IMR-90 (cell line): ENCODE data around the gene TAF4. TPM values are rescaled to one million over a fixed set of nuclear protein-coding genes. Genes with fewer than 3 reads are reported as not detected.

ENCODE experiments used
- ATAC-seq: fragments of 200-7000 bp; cut with Tn5 transposase; 2 replicates; pipeline ENCODE4 v1.9.1; 2020; ENCODE audit warnings: low read depth, mild to moderate bottlenecking, moderate library complexity
- BruUV-seq: library from RNA; stranded (reverse); fragments of 400-500 nt; replicated peaks from 2 replicates; lab custom pipeline; 2021; lab: Mats Ljungman, UMichigan
- CTCF ChIA-PET: fragments of 300-600 bp; formaldehyde crosslinking; extraction: SDS; loops from one replicate; lab custom pipeline; 2021; ENCODE audit warnings: antibody characterized with exemption; lab: Yijun Ruan, JAX
- POLR2A ChIA-PET: fragments of 300-600 bp; sonication (Branson Sonifier 250); formaldehyde crosslinking; loops from one replicate; lab custom pipeline; 2022; ENCODE audit warnings: antibody characterized with exemption; ENCODE audit not compliant: unreplicated experiment; lab: Charles Lee
- DNase-seq: peaks from one replicate; pipeline ENCODE4 v3.0.0; 2013
- H2AFZ ChIP-seq: replicated peaks from 2 replicates; pipeline ENCODE3; 2013; ENCODE audit warnings: low read length, mild to moderate bottlenecking; ENCODE audit not compliant: poor library complexity
- H2AK5ac ChIP-seq: 2 replicates; pipeline ENCODE4 v1.6.1; 2013; ENCODE audit warnings: low read depth, low read length, inconsistent platforms
- H2AK9ac ChIP-seq: replicated peaks from 2 replicates; pipeline ENCODE3; 2013; ENCODE audit warnings: mild to moderate bottlenecking, low read depth, low read length, moderate library complexity; ENCODE audit not compliant: poor library complexity
- H2BK120ac ChIP-seq: 2 replicates; pipeline ENCODE4 v1.6.1; 2013; ENCODE audit warnings: low read depth, low read length, inconsistent platforms
- H2BK15ac ChIP-seq: 3 replicates; pipeline ENCODE4 v1.6.1; 2013; ENCODE audit warnings: low read depth, low read length, inconsistent platforms
- H2BK20ac ChIP-seq: 2 replicates; pipeline ENCODE4 v1.6.1; 2013; ENCODE audit warnings: low read depth, mild to moderate bottlenecking, inconsistent platforms, low read length, moderate library complexity
- H2BK5ac ChIP-seq: 2 replicates; pipeline ENCODE4 v1.6.1; 2013; ENCODE audit warnings: mild to moderate bottlenecking, low read depth, low read length, inconsistent platforms; ENCODE audit not compliant: poor library complexity, severe bottlenecking
- H3K14ac ChIP-seq: replicated peaks from 2 replicates; pipeline ENCODE4 v1.6.1; 2013; ENCODE audit warnings: low read depth, low read length, inconsistent platforms
- H3K18ac ChIP-seq: 2 replicates; pipeline ENCODE4 v1.6.1; 2013; ENCODE audit warnings: low read depth, low read length, control low read depth
- H3K23ac ChIP-seq: 2 replicates; pipeline ENCODE4 v1.6.1; 2013; ENCODE audit warnings: low read depth, low read length, inconsistent platforms
- H3K27ac ChIP-seq: 2 replicates; pipeline ENCODE4 v1.5.1; 2013; ENCODE audit warnings: mild to moderate bottlenecking, control low read depth, low read length; ENCODE audit not compliant: insufficient read depth
- H3K27me3 ChIP-seq: 2 replicates; pipeline ENCODE4 v1.6.1; 2013; ENCODE audit warnings: low read length; ENCODE audit not compliant: control insufficient read depth, insufficient read depth
- H3K36me3 ChIP-seq: 2 replicates; pipeline ENCODE4 v1.6.1; 2013; ENCODE audit warnings: low read length, mixed read lengths; ENCODE audit not compliant: control insufficient read depth, insufficient read depth
- H3K4ac ChIP-seq: 2 replicates; pipeline ENCODE4 v1.6.1; 2013; ENCODE audit warnings: low read depth, low read length, inconsistent platforms
- H3K4me1 ChIP-seq: 2 replicates; pipeline ENCODE4 v1.6.1; 2013; ENCODE audit warnings: low read length, mixed read lengths; ENCODE audit not compliant: control insufficient read depth, insufficient read depth
- H3K4me2 ChIP-seq: 2 replicates; pipeline ENCODE4 v1.6.1; 2013; ENCODE audit warnings: low read depth, mild to moderate bottlenecking, control low read depth, low read length, moderate library complexity
- H3K4me3 ChIP-seq: 2 replicates; pipeline ENCODE4 v1.5.1; 2013; ENCODE audit warnings: low read depth, mild to moderate bottlenecking, control low read depth, low read length, moderate library complexity; ENCODE audit not compliant: insufficient read depth
- H3K56ac ChIP-seq: 2 replicates; pipeline ENCODE4 v1.6.1; 2013; ENCODE audit warnings: low read length, inconsistent platforms; ENCODE audit not compliant: insufficient read depth; ENCODE audit errors: extremely low read depth
- H3K79me1 ChIP-seq, 2 experiments: 2 replicates each; pipeline ENCODE4 v1.6.1; 2013; ENCODE audit warnings: low read length in 2 of 2, inconsistent platforms in 1 of 2, low read depth in 1 of 2
- H3K9ac ChIP-seq: 2 replicates; pipeline ENCODE4 v1.6.1; 2013; ENCODE audit warnings: low read depth, low read length, control low read depth
- H3K9me1 ChIP-seq: 2 replicates; pipeline ENCODE4 v1.6.1; 2013; ENCODE audit warnings: low read length, inconsistent platforms; ENCODE audit not compliant: insufficient read depth
- H3K9me3 ChIP-seq: 2 replicates; pipeline ENCODE4 v1.6.1; 2013; ENCODE audit warnings: low read length; ENCODE audit not compliant: control insufficient read depth, insufficient read depth
- H4K20me1 ChIP-seq: 2 replicates; pipeline ENCODE4 v1.6.1; 2013; ENCODE audit warnings: low read length, inconsistent platforms; ENCODE audit not compliant: insufficient read depth
- H4K5ac ChIP-seq: 2 replicates; pipeline ENCODE4 v1.6.1; 2013; ENCODE audit warnings: mild to moderate bottlenecking, low read depth, low read length, control low read depth
- H4K8ac ChIP-seq, 2 experiments: 2 replicates each; pipeline ENCODE4 v1.6.1; 2013; ENCODE audit warnings: low read depth in 2 of 2, low read length in 2 of 2, control low read depth in 1 of 2, inconsistent platforms in 1 of 2
- H4K91ac ChIP-seq: 2 replicates; pipeline ENCODE4 v1.6.1; 2013; ENCODE audit warnings: low read depth, low read length, inconsistent platforms; ENCODE audit not compliant: insufficient read depth
- BHLHE40 ChIP-seq: fragments of 150-350 bp; IDR thresholded peaks from 2 replicates; pipeline ENCODE4 v1.6.1; 2016; ENCODE audit warnings: mild to moderate bottlenecking, low read depth, low read length
- CEBPB ChIP-seq: IDR thresholded peaks from 2 replicates; pipeline ENCODE4 v1.6.1; 2012; ENCODE audit warnings: low read depth, low read length, improper control_type of control experiment
- CTCF ChIP-seq: conservative IDR thresholded peaks from 2 replicates; pipeline ENCODE4 v1.5.1; 2012; ENCODE audit warnings: mild to moderate bottlenecking, low read depth, low read length, improper control_type of control experiment
- ELK1 ChIP-seq: fragments of 150-350 bp; IDR thresholded peaks from 2 replicates; pipeline ENCODE4 v1.6.1; 2016; ENCODE audit warnings: low read depth, mild to moderate bottlenecking, low read length, moderate library complexity, borderline replicate concordance
- FOS ChIP-seq: fragments of 150-350 bp; IDR thresholded peaks from 2 replicates; pipeline ENCODE4 v1.6.1; 2016; ENCODE audit warnings: low read depth, low read length
- MAFK ChIP-seq: IDR thresholded peaks from 2 replicates; pipeline ENCODE4 v1.6.1; 2012; ENCODE audit warnings: low read depth, low read length, improper control_type of control experiment
- MAZ ChIP-seq: IDR thresholded peaks from 2 replicates; pipeline ENCODE4 v1.6.1; 2012; ENCODE audit warnings: low read depth, mild to moderate bottlenecking, low read length, improper control_type of control experiment, moderate library complexity, borderline replicate concordance
- MXI1 ChIP-seq: IDR thresholded peaks from 2 replicates; pipeline ENCODE4 v1.6.1; 2012; ENCODE audit warnings: low read depth, mild to moderate bottlenecking, low read length, moderate library complexity, borderline replicate concordance
- POLR2A ChIP-seq: IDR thresholded peaks from 2 replicates; pipeline ENCODE4 v1.6.1; 2012; ENCODE audit warnings: mild to moderate bottlenecking, low read depth, low read length
- RAD21 ChIP-seq: IDR thresholded peaks from 2 replicates; pipeline ENCODE4 v1.6.1; 2012; ENCODE audit warnings: low read length, improper control_type of control experiment
- RCOR1 ChIP-seq: IDR thresholded peaks from 2 replicates; pipeline ENCODE4 v1.6.1; 2012; ENCODE audit warnings: mild to moderate bottlenecking, low read length, improper control_type of control experiment; ENCODE audit not compliant: insufficient replicate concordance
- RFX5 ChIP-seq: IDR thresholded peaks from 2 replicates; pipeline ENCODE4 v1.8.0; 2012; ENCODE audit warnings: low read depth, mild to moderate bottlenecking, low read length, moderate library complexity
- SMC3 ChIP-seq: fragments of 150-350 bp; IDR thresholded peaks from 2 replicates; pipeline ENCODE4 v1.6.1; 2016; ENCODE audit warnings: low read depth, mild to moderate bottlenecking, antibody characterized with exemption, low read length, moderate library complexity
- WGBS, 2 experiments: methylation state at CpG; one replicate each; pipeline versions ENCODE4 v1.1.5 to v1.1.7; 2013; ENCODE audit warnings: missing lambda C conversion rate in 2 of 2; ENCODE audit not compliant: insufficient read length in 1 of 2; ENCODE audit errors: extremely low coverage in 2 of 2; 5-methylcytosine and 5-hydroxymethylcytosine counted together
- dilution Hi-C: fragments of 300-500 bp; cut with HindIII; formaldehyde crosslinking; loops from one replicate; pipeline ENCODE4 v1.14.3; 2018; ENCODE audit warnings: low sequenced_read_pairs; ENCODE audit not compliant: unreplicated experiment
- in situ Hi-C: fragments of 300-500 bp; cut with MboI; formaldehyde crosslinking; loops from 3 replicates; pipeline ENCODE4 v1.14.3; 2019; ENCODE audit warnings: low sequenced_read_pairs, inconsistent platforms, mixed read lengths
- intact Hi-C: fragments of 100-400 bp; cut with micrococcal nuclease; formaldehyde crosslinking; loops from 2 replicates; pipeline ENCODE4 v1.10.0; 2022
- polyA plus RNA-seq, 3 experiments: library from polyadenylated mRNA; depleted of rRNA; stranded (reverse); fragments of >200 nt; gene quantifications; 2 replicates each; pipeline ENCODE4 v1.2.3, GENCODE V29; 2012; ENCODE audit warnings: low replicate concordance in 1 of 3
- total RNA-seq: library from RNA; depleted of rRNA; stranded (reverse); fragments of >200 nt; gene quantifications from 2 replicates; pipeline ENCODE4 v1.2.3, GENCODE V29; 2012

The TAF4 gene
- total and polyA plus RNA-seq, 2 of the 4 experiments (the other 2 are of a cell fraction): 1.4 to 5.1 TPM

- TF ChIP-seq RCOR1: no peak
- TF ChIP-seq MAFK: no peak
Observed at GRCh38 chr20:62025832-62026563, 39.7 kb downstream of the TAF4 start (continued).

DNA sequence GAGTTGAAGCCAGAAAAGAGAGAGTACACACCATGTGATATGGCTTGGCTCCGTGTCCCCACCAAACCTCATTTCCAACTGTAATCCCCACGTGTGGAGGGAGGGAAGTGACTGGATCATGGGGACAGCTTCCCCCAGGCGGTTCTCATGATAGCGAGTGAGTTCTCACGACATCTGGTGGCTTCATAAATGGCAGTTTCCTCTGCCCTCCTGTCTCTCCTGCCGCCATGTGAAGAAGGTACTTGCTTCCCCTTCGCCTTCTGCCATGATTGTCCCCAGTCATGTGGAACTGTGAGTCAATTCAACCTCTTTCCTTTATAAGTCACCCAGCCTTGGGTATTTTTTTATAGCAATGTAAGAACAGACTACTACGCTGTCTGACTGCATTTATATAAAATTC lies 40.3 kb downstream of the TAF4 start:
- no peak overlapping the region for H3K9ac ChIP-seq
- no peak overlapping the region for H3K23ac ChIP-seq
- no peak overlapping the region for H2BK120ac ChIP-seq
- no peak overlapping the region for H4K5ac ChIP-seq
- no peak overlapping the region for H2AK9ac ChIP-seq
- H3K14ac ChIP-seq: no peak overlapping the region
- H3K9me3 ChIP-seq: no peaks in the 10 kb centered on the region
- no peak overlapping the region for H2BK15ac ChIP-seq
- H3K4me3 ChIP-seq: no peak overlapping the region
- no CpG with 5 or more reads among the region's 8 CpGs for WGBS, 2 experiments
- no peak overlapping the region for H2BK20ac ChIP-seq
- CTCF ChIA-PET: interaction anchor here (0.6 to 1.3 kb wide), 4 partner anchors 10 to 1189 kb away, joined by 3 to 5 read pairs (median 4); no protein-coding TSS in a partner anchor
- ATAC-seq: no peak
- H3K4me2 ChIP-seq: no peak overlapping the region
- H2AK5ac ChIP-seq: no peak overlapping the region
- BruUV-seq: no TSS peak
- H4K20me1 ChIP-seq: peaks cover 70% of the 10 kb centered on the region
- DNase-seq: no peak
- no peak overlapping the region for H2AFZ ChIP-seq
- H3K4me1 ChIP-seq: peaks cover 6% of the 10 kb centered on the region; the same call in 1 of the 2 replicates
- H3K9me1 ChIP-seq: peaks cover 9% of the 10 kb centered on the region; the same call in 1 of the 2 replicates
- H3K18ac ChIP-seq: no peak overlapping the region
- H3K79me1 ChIP-seq: peaks cover 45 to 73% of the 10 kb centered on the region in 2 experiments
- in situ Hi-C loops (no loop called here), intact Hi-C loops (loop anchor here (5.0 kb wide), 1 partner anchor 37 kb away; no protein-coding TSS in a partner anchor), dilution Hi-C loops (no loop called here)
- H3K4ac ChIP-seq: no peak overlapping the region
- no peak overlapping the region for H2BK5ac ChIP-seq
- H4K91ac ChIP-seq: no peak overlapping the region
- H3K36me3 ChIP-seq: no peaks in the 10 kb centered on the region
- no peak overlapping the region for H3K27ac ChIP-seq
- no peak overlapping the region for H4K8ac ChIP-seq
- POLR2A ChIA-PET: no interaction called here
- H3K56ac ChIP-seq: no peak overlapping the region
- no peaks in the 10 kb centered on the region for H3K27me3 ChIP-seq
- TF ChIP-seq RAD21: no peak
- TF ChIP-seq CTCF: no peak
- TF ChIP-seq SMC3: no peak
- TF ChIP-seq FOS: no peak
- no peak for TF ChIP-seq MXI1
- no peak for TF ChIP-seq ELK1
- no peak for TF ChIP-seq POLR2A
- TF ChIP-seq MAFK: no peak
- no peak for TF ChIP-seq CEBPB
- no peak for TF ChIP-seq MAZ
- TF ChIP-seq RFX5: no peak
- no peak for TF ChIP-seq BHLHE40
- TF ChIP-seq RCOR1: no peak
